Duodenal mucosa (tissue), 2 donors: ENCODE results near the gene TPPP2.
A peak's percentile ranks its signal among the peaks of the same experiment; 100 is the strongest.

Experiments
- H3K27ac ChIP-seq: one replicate; pipeline ENCODE4 v1.7.0; 2013; ENCODE audit warnings: low read depth, low read length
- H3K27me3 ChIP-seq, 2 donors: one replicate each; pipeline ENCODE4 v1.7.0; 2013; ENCODE audit warnings: low read length in 2 of 2, control low read depth in 1 of 2; ENCODE audit not compliant: insufficient read depth in 2 of 2, control insufficient read depth in 1 of 2
- H3K36me3 ChIP-seq, 2 donors: one replicate each; pipeline ENCODE4 v1.7.0; 2013; ENCODE audit warnings: low read length in 2 of 2, control low read depth in 1 of 2; ENCODE audit not compliant: insufficient read depth in 2 of 2, control insufficient read depth in 1 of 2
- H3K4me1 ChIP-seq, 2 donors: one replicate each; pipeline ENCODE4 v1.7.0; 2013; ENCODE audit warnings: low read length in 2 of 2, control low read depth in 1 of 2; ENCODE audit not compliant: insufficient read depth in 2 of 2, control insufficient read depth in 1 of 2
- H3K4me3 ChIP-seq, 2 donors: one replicate each; pipeline ENCODE4 v1.7.0; 2013; ENCODE audit warnings: low read length in 2 of 2, low read depth in 1 of 2
- H3K9ac ChIP-seq, 2 donors: one replicate each; pipeline ENCODE4 v1.7.0; 2013; ENCODE audit warnings: low read length in 2 of 2, low read depth in 1 of 2
- H3K9me3 ChIP-seq, 2 donors: one replicate each; pipeline ENCODE4 v1.7.0; 2013; ENCODE audit warnings: low read length in 2 of 2, control low read depth in 1 of 2; ENCODE audit not compliant: control insufficient read depth in 1 of 2

Gene TPPP2

GRCh38 chr14:21056520-21057163 lies 26.6 kb downstream of the TPPP2 start:
- Histone ChIP-seq H3K36me3 (no peaks in the 10 kb centered on the region), H3K27ac (no peak overlapping the region), H3K9me3 (no peaks in the 10 kb centered on the region), H3K27me3 (no peaks in the 10 kb centered on the region), H3K4me3 (no peak overlapping the region), H3K4me1 (peaks cover 35 to 37% of the 10 kb centered on the region in 2 donors), H3K9ac (no peak overlapping the region)

- Histone ChIP-seq H3K9ac (no peak within 1 kb of the TSS), H3K36me3 (no peaks in the 10 kb centered on the region), H3K27ac (no peak within 1 kb of the TSS), H3K4me1 (peaks cover 35 to 37% of the 10 kb centered on the region in 2 donors), H3K4me3 (no peak within 1 kb of the TSS), H3K27me3 (no peaks in the 10 kb centered on the region), H3K9me3 (no peaks in the 10 kb centered on the region)
These were observed 28.0 kb downstream of the TPPP2 start, which contains the start of gene RNASE8 for GRCh38 chr14:21057803-21058675. RNASE8 (plus strand) TSS chr14:21057822; CDS start chr14:21057893, 71 bp downstream.

- Histone ChIP-seq H3K4me3 (no peak overlapping the region), H3K4me1 (peaks cover 31 to 34% of the 10 kb centered on the region in 2 donors), H3K9ac (no peak overlapping the region), H3K36me3 (no peaks in the 10 kb centered on the region), H3K27me3 (no peaks in the 10 kb centered on the region), H3K27ac (no peak overlapping the region), H3K9me3 (no peaks in the 10 kb centered on the region)
These were observed 28.9 kb downstream of the TPPP2 start for GRCh38 chr14:21058903-21059302.

- Histone ChIP-seq H3K36me3 (no peaks in the 10 kb centered on the region), H3K9me3 (no peaks in the 10 kb centered on the region), H3K9ac (no peak overlapping the region), H3K4me3 (peak overlapping the region in 1 of 2 donors; percentile 13), H3K27ac (no peak overlapping the region), H3K27me3 (no peaks in the 10 kb centered on the region), H3K4me1 (peaks cover 20 to 23% of the 10 kb centered on the region in 2 donors)
These were observed 30.0 kb downstream of the TPPP2 start for GRCh38 chr14:21059842-21060613.

- no peak overlapping the region for H3K27ac ChIP-seq
These were observed 30.8 kb downstream of the TPPP2 start for GRCh38 chr14:21060614-21061346.

GRCh38 chr14:21061347-21061668 lies 31.3 kb downstream of the TPPP2 start:
- no peak overlapping the region for H3K27ac ChIP-seq
- H3K36me3 ChIP-seq: no peaks in the 10 kb centered on the region
- no peak overlapping the region for H3K9ac ChIP-seq
- no peaks in the 10 kb centered on the region for H3K9me3 ChIP-seq
- no peaks in the 10 kb centered on the region for H3K27me3 ChIP-seq
- H3K4me1 ChIP-seq: peaks cover 13% of the 10 kb centered on the region in 2 donors
- no peak overlapping the region for H3K4me3 ChIP-seq

More at GRCh38 chr14:21060614-21061346, 30.8 kb downstream of the TPPP2 start:
- peaks cover 14 to 16% of the 10 kb centered on the region in 2 donors for H3K4me1 ChIP-seq
- H3K36me3 ChIP-seq: no peaks in the 10 kb centered on the region
- no peaks in the 10 kb centered on the region for H3K9me3 ChIP-seq
- peak overlapping the region in 1 of 2 donors; percentile 13 for H3K4me3 ChIP-seq
- no peaks in the 10 kb centered on the region for H3K27me3 ChIP-seq
- H3K9ac ChIP-seq: no peak overlapping the region

- Histone ChIP-seq H3K4me1 (peaks cover 8 to 10% of the 10 kb centered on the region in 2 donors), H3K27ac (no peak overlapping the region), H3K9ac (no peak overlapping the region), H3K4me3 (no peak overlapping the region), H3K27me3 (no peaks in the 10 kb centered on the region), H3K36me3 (no peaks in the 10 kb centered on the region), H3K9me3 (no peaks in the 10 kb centered on the region)
These were observed 33.5 kb downstream of the TPPP2 start for GRCh38 chr14:21063479-21063878.

- no peaks in the 10 kb centered on the region for H3K36me3 ChIP-seq
- no peaks in the 10 kb centered on the region for H3K9me3 ChIP-seq
- peaks cover 16 to 21% of the 10 kb centered on the region in 2 donors for H3K4me1 ChIP-seq
- H3K9ac ChIP-seq: no peak overlapping the region
- H3K27me3 ChIP-seq: peaks cover 0 to 10% of the 10 kb centered on the region in 2 donors
- no peak overlapping the region for H3K27ac ChIP-seq
- no peak overlapping the region for H3K4me3 ChIP-seq
These were observed 37.0 kb downstream of the TPPP2 start for GRCh38 chr14:21066882-21067502.
